ENCODE results near the gene MEIOB.

DNA sequence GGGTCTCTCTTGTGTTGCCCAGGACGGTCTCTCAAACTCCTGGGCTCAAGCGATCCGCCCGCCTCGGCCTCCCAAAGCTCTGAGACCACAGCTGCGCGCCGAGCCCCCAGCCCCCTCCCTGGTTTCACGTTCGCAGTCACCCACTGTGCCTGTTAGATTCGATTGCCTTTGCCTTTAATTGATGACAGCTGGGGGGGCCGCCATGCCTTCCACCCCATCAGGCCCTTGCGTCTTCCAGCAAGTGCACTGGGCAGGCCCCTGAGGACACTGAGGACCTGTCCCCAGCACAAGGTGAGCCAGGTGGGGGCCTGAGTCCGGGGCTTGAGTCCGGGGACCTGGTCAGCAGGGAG lies 81.7 kb downstream of the MEIOB start:
- TF ChIP-seq, protein P1, sequence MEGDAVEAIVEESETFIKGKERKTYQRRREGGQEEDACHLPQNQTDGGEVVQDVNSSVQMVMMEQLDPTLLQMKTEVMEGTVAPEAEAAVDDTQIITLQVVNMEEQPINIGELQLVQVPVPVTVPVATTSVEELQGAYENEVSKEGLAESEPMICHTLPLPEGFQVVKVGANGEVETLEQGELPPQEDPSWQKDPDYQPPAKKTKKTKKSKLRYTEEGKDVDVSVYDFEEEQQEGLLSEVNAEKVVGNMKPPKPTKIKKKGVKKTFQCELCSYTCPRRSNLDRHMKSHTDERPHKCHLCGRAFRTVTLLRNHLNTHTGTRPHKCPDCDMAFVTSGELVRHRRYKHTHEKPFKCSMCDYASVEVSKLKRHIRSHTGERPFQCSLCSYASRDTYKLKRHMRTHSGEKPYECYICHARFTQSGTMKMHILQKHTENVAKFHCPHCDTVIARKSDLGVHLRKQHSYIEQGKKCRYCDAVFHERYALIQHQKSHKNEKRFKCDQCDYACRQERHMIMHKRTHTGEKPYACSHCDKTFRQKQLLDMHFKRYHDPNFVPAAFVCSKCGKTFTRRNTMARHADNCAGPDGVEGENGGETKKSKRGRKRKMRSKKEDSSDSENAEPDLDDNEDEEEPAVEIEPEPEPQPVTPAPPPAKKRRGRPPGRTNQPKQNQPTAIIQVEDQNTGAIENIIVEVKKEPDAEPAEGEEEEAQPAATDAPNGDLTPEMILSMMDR (IDR thresholded peaks at IDR 0.05): no peak
- no peak for TF ChIP-seq POLR2A (IDR thresholded peaks at IDR 0.05)

All from body of pancreas (tissue), 4 donors.